Measurements from ENCODE around the gene PTPRN2. TPM values are rescaled to one million over a fixed set of nuclear protein-coding genes. Genes with fewer than 3 reads are reported as not detected.

Gene PTPRN2
- total and polyA plus RNA-seq, 8 donors = 4.9 to 136 (median 46.8) TPM

- H3K4me3 ChIP-seq = no peak overlapping the region
- WGBS, 5 donors = 82 to 92% (median 85%) methylated on average over 11 of the region's 11 CpGs
- TF ChIP-seq POLR2AphosphoS5 (IDR thresholded peaks at IDR 0.05) = no peak
- no peak for TF ChIP-seq CTCF (IDR thresholded peaks at IDR 0.05)
- no peak for TF ChIP-seq POLR2A (IDR thresholded peaks at IDR 0.05)
- TF ChIP-seq EP300 (IDR thresholded peaks at IDR 0.05) = no peak
- DNase-seq = peak in 1 of 2 donors; percentile 11
- H3K4me1 ChIP-seq = peaks cover 5 to 24% (median 18%) of the 10 kb centered on the region in 4 donors
- no peaks in the 10 kb centered on the region for H3K36me3 ChIP-seq
- H3K27me3 ChIP-seq = no peaks in the 10 kb centered on the region
- peaks cover 0 to 10% (median 0%) of the 10 kb centered on the region in 4 donors for H3K9me3 ChIP-seq
- H3K27ac ChIP-seq = no peak overlapping the region
- intact Hi-C loops (cut with DNase I; ENCODE audit: low total_unique reads) = no loop called here
Measured at GRCh38 chr7:158032561-158033115, 555.0 kb downstream of the PTPRN2 start.

- no peaks in the 10 kb centered on the region for H3K36me3 ChIP-seq
- 63 to 86% (median 68%) methylated on average over 12 to 13 of the region's 13 CpGs for WGBS, 5 donors
- peaks cover 5 to 29% (median 19%) of the 10 kb centered on the region in 4 donors for H3K4me1 ChIP-seq
- no peaks in the 10 kb centered on the region for H3K27me3 ChIP-seq
- peak in 1 of 2 donors; percentile 23 for DNase-seq
- H3K4me3 ChIP-seq = no peak overlapping the region
- no peak overlapping the region for H3K27ac ChIP-seq
- intact Hi-C loops (cut with DNase I; ENCODE audit: low total_unique reads) = no loop called here
- peaks cover 0 to 10% (median 0%) of the 10 kb centered on the region in 4 donors for H3K9me3 ChIP-seq
- no peak for TF ChIP-seq CTCF (IDR thresholded peaks at IDR 0.05)
- no peak for TF ChIP-seq POLR2A (IDR thresholded peaks at IDR 0.05)
- no peak for TF ChIP-seq EP300 (IDR thresholded peaks at IDR 0.05)
- TF ChIP-seq POLR2AphosphoS5 (IDR thresholded peaks at IDR 0.05) = no peak
Measured at GRCh38 chr7:158031867-158032308, 555.7 kb downstream of the PTPRN2 start.

GRCh38 chr7:158030566-158030965 lies 557.1 kb downstream of the PTPRN2 start:
- H3K36me3 ChIP-seq = no peaks in the 10 kb centered on the region
- H3K4me3 ChIP-seq = no peak overlapping the region
- H3K27me3 ChIP-seq = no peaks in the 10 kb centered on the region
- peak in 1 of 2 donors; percentile 16 for DNase-seq
- 89 to 95% (median 90%) methylated on average over 11 of the region's 11 CpGs for WGBS, 5 donors
- intact Hi-C loops (cut with DNase I; ENCODE audit: low total_unique reads) = no loop called here
- TF ChIP-seq EP300 (IDR thresholded peaks at IDR 0.05) (no peak), POLR2AphosphoS5 (IDR thresholded peaks at IDR 0.05) (no peak), CTCF (IDR thresholded peaks at IDR 0.05) (no peak), POLR2A (IDR thresholded peaks at IDR 0.05) (no peak)
- peaks cover 5 to 31% (median 24%) of the 10 kb centered on the region in 4 donors for H3K4me1 ChIP-seq
- no peak overlapping the region for H3K27ac ChIP-seq
- peaks cover 0 to 10% (median 0%) of the 10 kb centered on the region in 4 donors for H3K9me3 ChIP-seq

- intact Hi-C loops (cut with DNase I; ENCODE audit: low total_unique reads) = no loop called here
- TF ChIP-seq POLR2AphosphoS5 (IDR thresholded peaks at IDR 0.05) (no peak), POLR2A (IDR thresholded peaks at IDR 0.05) (no peak), EP300 (IDR thresholded peaks at IDR 0.05) (no peak), CTCF (IDR thresholded peaks at IDR 0.05) (no peak)
- DNase-seq = no peak
- Histone ChIP-seq H3K4me1 (peaks cover 5 to 31% (median 24%) of the 10 kb centered on the region in 4 donors), H3K27me3 (no peaks in the 10 kb centered on the region), H3K9me3 (peaks cover 0 to 10% (median 0%) of the 10 kb centered on the region in 4 donors), H3K36me3 (no peaks in the 10 kb centered on the region), H3K27ac (no peak overlapping the region), H3K4me3 (no peak overlapping the region)
- 78 to 97% (median 87%) methylated on average over 10 of the region's 10 CpGs for WGBS, 5 donors
Measured at GRCh38 chr7:158030071-158030470, 557.6 kb downstream of the PTPRN2 start.
